A549 (cell line): ENCODE data around the gene SRD5A2. TPM values are rescaled to one million over a fixed set of nuclear protein-coding genes. Genes with fewer than 3 reads are reported as not detected.
A peak's percentile ranks its signal among the peaks of the same experiment; 100 is the strongest.
"Not testable (repeated sequence)": the region's sequence is repeated elsewhere in the genome, so short reads cannot be mapped to it uniquely, and the experiment has no call there.

Experiments
- ATAC-seq, 2 experiments: fragments of 200-7000 bp in 1 of 2; fragments of >200 bp in 1 of 2; cut with Nextera tagmentation in 1 of 2; cut with Tn5 transposase in 1 of 2; 3 replicates each; pipeline versions ENCODE4 v1.8.0 to v1.9.1; 2018 to 2020; ENCODE audit warnings: mild to moderate bottlenecking in 1 of 2, moderate library complexity in 1 of 2
- CTCF ChIA-PET: fragments of 300-600 bp; sonication (Branson Sonifier 250); formaldehyde crosslinking; extraction: SDS; loops from one replicate; lab custom pipeline; 2021; ENCODE audit warnings: antibody characterized with exemption, inconsistent platforms; lab: Yijun Ruan, JAX
- POLR2A ChIA-PET: fragments of 350-600 bp; formaldehyde crosslinking; extraction: SDS; loops from one replicate; lab custom pipeline; 2021; ENCODE audit warnings: antibody characterized with exemption, inconsistent platforms; lab: Yijun Ruan, JAX
- DNase-seq, 2 experiments: peaks; one replicate each; pipeline versions ENCODE4 v3.0.0 to v3.0.0-alpha.2; 2011 to 2016; ENCODE audit warnings: low read depth in 1 of 2, low spot score in 1 of 2
- FAIRE-seq: peaks from 2 replicates; lab custom pipeline; 2011; peaks lifted over from hg19 to GRCh38; lab: Jason Lieb, UNC
- H3K27ac ChIP-seq, 2 experiments: fragments of >200 bp; sonication (Bioruptor Twin); formaldehyde crosslinking; 3 replicates each; pipeline ENCODE4 v1.5.1; 2016 to 2017
- H3K4me1 ChIP-seq: fragments of >200 bp; sonication (Bioruptor Twin); formaldehyde crosslinking; 3 replicates; pipeline ENCODE4 v1.6.1; 2016
- H3K4me2 ChIP-seq: fragments of >200 bp; sonication (Bioruptor Twin); formaldehyde crosslinking; 3 replicates; pipeline ENCODE4 v1.6.1; 2016
- H3K4me3 ChIP-seq: fragments of >200 bp; sonication (Bioruptor Twin); formaldehyde crosslinking; 3 replicates; pipeline ENCODE4 v1.5.1; 2016
- H3K9me3 ChIP-seq: fragments of >200 bp; sonication (Bioruptor Twin); formaldehyde crosslinking; 3 replicates; pipeline ENCODE4 v1.6.1; 2016
- BCL3 ChIP-seq: fragments of >200 bp; sonication (Bioruptor Twin); formaldehyde crosslinking; IDR thresholded peaks from 3 replicates; pipeline ENCODE4 v1.6.1; 2016
- FOXS1 ChIP-seq: fragments of 250-450 bp; sonication (Bioruptor Pico); IDR thresholded peaks from 2 replicates; pipeline ENCODE4 v1.5.0; 2020; ENCODE audit warnings: mild to moderate bottlenecking, moderate library complexity
- HDAC2 ChIP-seq: fragments of 200-600 bp; sonication (generic); IDR thresholded peaks from 2 replicates; pipeline ENCODE4 v1.6.1; 2016
- HMGXB4 ChIP-seq: fragments of 250-450 bp; sonication (Bioruptor Pico); IDR thresholded peaks from 2 replicates; pipeline ENCODE4 v1.5.0; 2021; ENCODE audit warnings: mild to moderate bottlenecking, moderate library complexity, borderline replicate concordance
- KDM5A ChIP-seq: fragments of 200-600 bp; sonication (generic); IDR thresholded peaks from 2 replicates; pipeline ENCODE4 v1.6.1; 2016; ENCODE audit warnings: antibody characterized with exemption, mild to moderate bottlenecking
- PBX3 ChIP-seq: IDR thresholded peaks from 2 replicates; pipeline ENCODE4 v1.6.1; 2012
- POLR2A ChIP-seq: IDR thresholded peaks from 2 replicates; pipeline ENCODE4 v1.6.1; 2012; ENCODE audit warnings: mild to moderate bottlenecking, low read length
- RARB ChIP-seq: fragments of 250-450 bp; sonication (Bioruptor Pico); IDR thresholded peaks from 2 replicates; pipeline ENCODE4 v1.8.0; 2021; ENCODE audit warnings: mild to moderate bottlenecking, moderate library complexity
- SMC3 ChIP-seq: fragments of >200 bp; sonication (Bioruptor Twin); formaldehyde crosslinking; IDR thresholded peaks from 3 replicates; pipeline ENCODE4 v1.6.1; 2018; ENCODE audit warnings: inconsistent platforms
- TFCP2L1 ChIP-seq: fragments of 250-450 bp; sonication (Bioruptor Pico); IDR thresholded peaks from 2 replicates; pipeline ENCODE4 v1.5.0; 2021; ENCODE audit warnings: mild to moderate bottlenecking
- WGBS: methylation state at CpG from one replicate; pipeline ENCODE4 v1.1.6; 2017; ENCODE audit errors: missing lambda C conversion rate; 5-methylcytosine and 5-hydroxymethylcytosine counted together
- polyA plus RNA-seq, 4 experiments: library from polyadenylated mRNA; depleted of rRNA in 3 of 4; stranded (reverse); fragments of >200 nt; fragmentation: RNase III in 1 of 4; extraction: RNeasy Plus Mini Kit Qiagen cat#74134 plus additional on column Dnase treatment in 1 of 4; gene quantifications; 2 replicates in 3 of 4; 3 replicates in 1 of 4; pipeline ENCODE4 v1.2.3, GENCODE V29; 2011 to 2017

The SRD5A2 gene
- polyA plus RNA-seq, 2 of the 4 experiments (the other 2 are of a cell fraction): 0.08 TPM; not detected in 1

- TF ChIP-seq HMGXB4: no peak
These were observed 69.4 kb downstream of the SRD5A2 start (continued) for GRCh38 chr2:31511376-31511775.

GRCh38 chr2:31505111-31505510 is 75.6 kb downstream of the SRD5A2 start:
- 74% methylated on average over 2 of the region's 2 CpGs for WGBS
- FAIRE-seq: no peak
- Histone ChIP-seq H3K4me3 (no peak overlapping the region), H3K4me1 (no peaks in the 10 kb centered on the region), H3K4me2 (no peak overlapping the region), H3K27ac (no peak overlapping the region), H3K9me3 (0 out of 3 replicates have a peak, but pooled peaks cover 2% of the 10 kb centered on the region)
- POLR2A ChIA-PET: no interaction called here
- TF ChIP-seq KDM5A (no peak), RARB (CRISPR knock-in tag) (no peak)
- DNase-seq: no peak
- no peak for ATAC-seq
- CTCF ChIA-PET: interaction anchor here (1.1 to 1.3 kb wide), 2 partner anchors 19 to 21 kb away, joined by 4 to 5 read pairs; no protein-coding TSS in a partner anchor

- no peaks in the 10 kb centered on the region for H3K4me1 ChIP-seq
- 0 out of 3 replicates have a peak, but pooled peaks cover 2% of the 10 kb centered on the region for H3K9me3 ChIP-seq
- no peak for TF ChIP-seq SMC3
- no peak for TF ChIP-seq BCL3
- TF ChIP-seq TFCP2L1: no peak
- TF ChIP-seq POLR2A: no peak
- 48% methylated on average over 2 of the region's 2 CpGs for WGBS
- ATAC-seq (no peak; a peak in 1 of 6 replicates), FAIRE-seq (no peak), DNase-seq (no peak)
- ChIA-PET POLR2A (no interaction called here), CTCF (interaction anchor here (1.1 to 1.3 kb wide), 2 partner anchors 20 kb away, joined by 4 to 5 read pairs; no protein-coding TSS in a partner anchor)
- no peak overlapping the region for H3K4me3 ChIP-seq
- no peak overlapping the region for H3K27ac ChIP-seq
- H3K4me2 ChIP-seq: no peak overlapping the region
These were observed 76.4 kb downstream of the SRD5A2 start for GRCh38 chr2:31504311-31504710.

GRCh38 chr2:31496451-31496874 is 84.3 kb downstream of the SRD5A2 start:
- H3K4me3 ChIP-seq, H3K4me2 ChIP-seq, DNase-seq, FAIRE-seq, ATAC-seq, H3K9me3 ChIP-seq, POLR2A ChIA-PET, H3K4me1 ChIP-seq, H3K27ac ChIP-seq: not testable (repeated sequence)
- 86% methylated on average over 21 of the region's 21 CpGs for WGBS
- CTCF ChIA-PET: interaction anchor here (1.1 kb wide), 1 partner anchor 27 kb away, joined by 3 read pairs; no protein-coding TSS in a partner anchor

- DNase-seq: peak in 1 of 2 experiments; percentile 62
- ATAC-seq: peak; percentile 66 to 88; a peak in 5 of 6 replicates
- CTCF ChIA-PET: interaction anchor here (1.3 kb wide), 3 partner anchors 8 to 319 kb away, joined by 3 to 4 read pairs (median 4); no protein-coding TSS in a partner anchor
- H3K4me1 ChIP-seq, POLR2A ChIA-PET, H3K9me3 ChIP-seq, H3K4me3 ChIP-seq, FAIRE-seq: not testable (repeated sequence)
- H3K4me2 ChIP-seq: peak overlapping the region; percentile 30; the same call in 1 of the 3 replicates
- peak overlapping the region in 1 of 2 experiments; percentile 4; a peak in 1 of 6 replicates for H3K27ac ChIP-seq
- WGBS: 28% methylated on average over 3 of the region's 3 CpGs
These were observed 91.4 kb downstream of the SRD5A2 start for GRCh38 chr2:31489339-31489738.

GRCh38 chr2:31483246-31483645 is 97.5 kb downstream of the SRD5A2 start:
- no peak for DNase-seq
- no peaks in the 10 kb centered on the region for H3K4me1 ChIP-seq
- no peak overlapping the region for H3K4me2 ChIP-seq
- POLR2A ChIA-PET: no interaction called here
- no peak overlapping the region for H3K27ac ChIP-seq
- ATAC-seq: no peak
- no peak for FAIRE-seq
- TF ChIP-seq PBX3 (no peak), HDAC2 (no peak), FOXS1 (CRISPR knock-in tag) (no peak)
- H3K9me3 ChIP-seq: no peaks in the 10 kb centered on the region
- CTCF ChIA-PET: interaction anchor here (1.9 kb wide), 1 partner anchor 41 kb away, joined by 5 read pairs; no protein-coding TSS in a partner anchor
- no peak overlapping the region for H3K4me3 ChIP-seq
- WGBS: 19% methylated on average over 2 of the region's 2 CpGs
